GM23338 (cell line): ENCODE measurements around the gene ARID4B. TPM values are rescaled to one million over a fixed set of nuclear protein-coding genes. Genes with fewer than 3 reads are reported as not detected.

Source experiments
- ATAC-seq: fragments of 200-7000 bp; cut with Tn5 transposase; 3 replicates; pipeline ENCODE4 v1.9.1; 2020
- DNase-seq: peaks from one replicate; pipeline ENCODE4 v3.0.0-alpha.2; 2015; ENCODE audit warnings: low spot score
- H2AFZ ChIP-seq: fragments of 200-600 bp; sonication (generic); 2 replicates; pipeline ENCODE4 v1.8.0; 2016; ENCODE audit warnings: antibody characterized with exemption, mild to moderate bottlenecking, moderate library complexity
- H3F3A ChIP-seq: fragments of 200-600 bp; sonication (generic); replicated peaks from 2 replicates; pipeline ENCODE4 v1.8.0; 2017; ENCODE audit warnings: antibody characterized with exemption, mixed run types, low read depth
- H3K27ac ChIP-seq: fragments of 200-600 bp; sonication (generic); 2 replicates; pipeline ENCODE4 v1.6.1; 2016; ENCODE audit warnings: low read depth
- H3K27me3 ChIP-seq: fragments of 200-600 bp; sonication (generic); 2 replicates; pipeline ENCODE4 v1.8.0; 2016; ENCODE audit warnings: mild to moderate bottlenecking, mixed run types, moderate library complexity; ENCODE audit not compliant: insufficient read depth
- H3K36me3 ChIP-seq: fragments of 200-600 bp; sonication (generic); 2 replicates; pipeline ENCODE4 v1.8.0; 2016; ENCODE audit warnings: mild to moderate bottlenecking; ENCODE audit not compliant: insufficient read depth
- H3K4me1 ChIP-seq: fragments of 200-600 bp; sonication (generic); 2 replicates; pipeline ENCODE4 v1.8.0; 2016; ENCODE audit warnings: mild to moderate bottlenecking, moderate library complexity; ENCODE audit not compliant: insufficient read depth
- H3K4me2 ChIP-seq: fragments of 200-600 bp; sonication (generic); 2 replicates; pipeline ENCODE4 v1.7.1; 2017; ENCODE audit warnings: mixed run types
- H3K4me3 ChIP-seq: fragments of 200-600 bp; sonication (generic); 2 replicates; pipeline ENCODE4 v1.6.1; 2016; ENCODE audit warnings: mixed run types
- H3K79me2 ChIP-seq: fragments of 200-600 bp; sonication (generic); replicated peaks from 2 replicates; pipeline ENCODE4 v1.8.0; 2017; ENCODE audit warnings: mild to moderate bottlenecking; ENCODE audit not compliant: insufficient read depth
- H3K9me2 ChIP-seq: fragments of 200-600 bp; sonication (generic); 2 replicates; pipeline ENCODE4 v1.8.0; 2017; ENCODE audit not compliant: insufficient read depth
- H4K20me1 ChIP-seq: fragments of 200-600 bp; sonication (generic); replicated peaks from 2 replicates; pipeline ENCODE4 v1.8.0; 2017; ENCODE audit warnings: mild to moderate bottlenecking; ENCODE audit not compliant: insufficient read depth
- H3K27ac Mint-ChIP-seq: 2 replicates; pipeline ENCODE4 v1.8.0; 2020; ENCODE audit warnings: inconsistent platforms, mild to moderate bottlenecking, moderate library complexity, mixed read lengths
- H3K27me3 Mint-ChIP-seq: 3 replicates; pipeline ENCODE4 v1.8.0; 2022; ENCODE audit warnings: low read depth, mild to moderate bottlenecking, moderate library complexity, mixed read lengths, inconsistent platforms; ENCODE audit not compliant: insufficient read depth, poor library complexity
- H3K36me3 Mint-ChIP-seq: 3 replicates; pipeline ENCODE4 v1.8.0; 2021; ENCODE audit warnings: low read depth, mild to moderate bottlenecking, inconsistent platforms, moderate library complexity, mixed read lengths
- H3K4me1 Mint-ChIP-seq: 3 replicates; pipeline ENCODE4 v1.8.0; 2020; ENCODE audit warnings: mild to moderate bottlenecking, inconsistent platforms, mixed read lengths
- H3K4me3 Mint-ChIP-seq: 3 replicates; pipeline ENCODE4 v1.8.0; 2021; ENCODE audit warnings: moderate library complexity, mild to moderate bottlenecking, inconsistent platforms, mixed read lengths
- H3K9me3 Mint-ChIP-seq: 3 replicates; pipeline ENCODE4 v1.8.0; 2020; ENCODE audit warnings: moderate library complexity, mild to moderate bottlenecking, inconsistent platforms, mixed read lengths
- CREB1 ChIP-seq: fragments of 250-450 bp; sonication (Bioruptor Pico); IDR thresholded peaks from 2 replicates; pipeline ENCODE4 v1.5.0; 2020; ENCODE audit warnings: low read depth, mild to moderate bottlenecking, moderate library complexity
- CTCF ChIP-seq, 2 experiments: fragments of 200-600 bp in 1 of 2; sonication (generic) in 1 of 2; conservative IDR thresholded peaks; 2 replicates each; pipeline versions ENCODE4 v1.5.1 to v1.6.1; 2016 to 2017; ENCODE audit warnings: antibody characterized with exemption in 2 of 2, low read depth in 2 of 2, mild to moderate bottlenecking in 2 of 2, moderate library complexity in 1 of 2
- ETS1 ChIP-seq: IDR thresholded peaks from 2 replicates; pipeline ENCODE4 v1.6.1; 2016; ENCODE audit warnings: antibody characterized with exemption
- EZH2 ChIP-seq: fragments of 200-600 bp; sonication (generic); IDR thresholded peaks from one replicate; pipeline ENCODE4 v1.8.0; 2017; ENCODE audit warnings: antibody characterized with exemption, mild to moderate bottlenecking, low read depth; ENCODE audit not compliant: unreplicated experiment
- EZH2phosphoT487 ChIP-seq: fragments of 200-600 bp; sonication (generic); IDR thresholded peaks from one replicate; pipeline ENCODE4 v1.8.1; 2018; ENCODE audit warnings: antibody characterized with exemption; ENCODE audit not compliant: unreplicated experiment
- NANOG ChIP-seq: IDR thresholded peaks from 2 replicates; pipeline ENCODE4 v1.6.1; 2016; ENCODE audit warnings: antibody characterized with exemption, borderline replicate concordance
- POLR2AphosphoS5 ChIP-seq: IDR thresholded peaks from 2 replicates; pipeline ENCODE4 v1.6.1; 2016; ENCODE audit warnings: antibody characterized with exemption, low read depth
- REST ChIP-seq: IDR thresholded peaks from one replicate; pipeline ENCODE4 v1.6.1; 2018; ENCODE audit warnings: antibody characterized with exemption; ENCODE audit not compliant: unreplicated experiment
- STAT1 ChIP-seq: IDR thresholded peaks from one replicate; pipeline ENCODE4 v1.6.1; 2016; ENCODE audit warnings: antibody characterized with exemption; ENCODE audit not compliant: unreplicated experiment
- ZNF114 ChIP-seq: fragments of 250-450 bp; sonication (Bioruptor Pico); IDR thresholded peaks from 2 replicates; pipeline ENCODE4 v1.5.0; 2020; ENCODE audit warnings: mild to moderate bottlenecking, moderate library complexity
- polyA plus RNA-seq: library from polyadenylated mRNA; unstranded; fragments of >200 nt; fragmentation: Nextera tagmentation; extraction: Ambion mirVana; gene quantifications from 2 replicates; pipeline ENCODE4 v1.2.1, GENCODE V29; 2016
- total RNA-seq: library from RNA; depleted of rRNA; stranded (reverse); fragments of >200 nt; shearing (Covaris generic); gene quantifications from 2 replicates; pipeline ENCODE4 v1.2.3, GENCODE V29; 2014

ARID4B gene
- total and polyA plus RNA-seq, 2 experiments from 2014 or later, result 25.1 to 59.8 TPM

- peaks cover 88% of the 10 kb centered on the region for H3K79me2 ChIP-seq
- no peak overlapping the region for H2AFZ ChIP-seq
- H3F3A ChIP-seq, result peaks cover 13% of the 10 kb centered on the region; the same call in 1 of the 2 replicates
- peaks cover 8% of the 10 kb centered on the region for H3K27me3 Mint-ChIP-seq
- no peaks in the 10 kb centered on the region; the same call in 2 of the 3 replicates for H3K9me3 Mint-ChIP-seq
- TF ChIP-seq NANOG (no peak), POLR2AphosphoS5 (peak; percentile 26; the same call in 1 of the 2 replicates), CREB1 (peak; percentile 6; the same call in 1 of the 2 replicates)
- peaks cover 35% of the 10 kb centered on the region for H4K20me1 ChIP-seq
- ATAC-seq (peak; percentile 4), DNase-seq (peak; percentile 69)
- peaks cover 22% of the 10 kb centered on the region for H3K36me3 Mint-ChIP-seq
- peak overlapping the region; percentile 96 for H3K27ac Mint-ChIP-seq
- H3K4me1 ChIP-seq, result peaks cover 20% of the 10 kb centered on the region
- peak overlapping the region; percentile 98; the same call in 2 of the 3 replicates for H3K4me3 Mint-ChIP-seq
- peak overlapping the region; percentile 87 for H3K27ac ChIP-seq
- no peaks in the 10 kb centered on the region for H3K9me2 ChIP-seq
- H3K36me3 ChIP-seq, result no peaks in the 10 kb centered on the region
- H3K27me3 ChIP-seq, result no peaks in the 10 kb centered on the region
- H3K4me3 ChIP-seq, result peak overlapping the region; percentile 80
- peaks cover 19% of the 10 kb centered on the region for H3K4me1 Mint-ChIP-seq
- H3K4me2 ChIP-seq, result peak overlapping the region; percentile 78
These were observed 1.0 kb downstream of the ARID4B start for GRCh38 chr1:235326719-235327558.

GRCh38 chr1:235325854-235326253 lies 2.1 kb downstream of the ARID4B start:
- Histone ChIP-seq H3K36me3 (no peaks in the 10 kb centered on the region), H3K79me2 (peaks cover 88% of the 10 kb centered on the region), H3F3A (peaks cover 13% of the 10 kb centered on the region; the same call in 1 of the 2 replicates), H3K27ac (peak overlapping the region; percentile 87; the same call in 1 of the 2 replicates), H3K4me1 (peaks cover 25% of the 10 kb centered on the region), H3K27me3 (no peaks in the 10 kb centered on the region), H3K9me2 (no peaks in the 10 kb centered on the region), H2AFZ (no peak overlapping the region), H3K4me3 (peak overlapping the region; percentile 80), H4K20me1 (peaks cover 38% of the 10 kb centered on the region), H3K4me2 (peak overlapping the region; percentile 78)
- peak overlapping the region; percentile 25; the same call in 1 of the 2 replicates for H3K27ac Mint-ChIP-seq
- H3K4me3 Mint-ChIP-seq, result peak overlapping the region; percentile 98; the same call in 2 of the 3 replicates
- H3K9me3 Mint-ChIP-seq, result no peaks in the 10 kb centered on the region; the same call in 2 of the 3 replicates
- no peak for DNase-seq
- peaks cover 8% of the 10 kb centered on the region for H3K27me3 Mint-ChIP-seq
- H3K4me1 Mint-ChIP-seq, result peaks cover 19% of the 10 kb centered on the region; the same call in 2 of the 3 replicates
- peaks cover 28% of the 10 kb centered on the region for H3K36me3 Mint-ChIP-seq
- no peak for ATAC-seq
- TF ChIP-seq EZH2 (no peak), ZNF114 (no peak), NANOG (no peak), STAT1 (no peak), EZH2phosphoT487 (no peak), CTCF (conservative IDR thresholded peaks at IDR 0.05; ENCODE audit: low read depth in 2 of 2) (no peak), REST (no peak), ETS1 (no peak), POLR2AphosphoS5 (no peak)
